SU-DHL-6 (cell line): ENCODE data around the gene ST6GALNAC4.

Experiments used
- H2AFZ ChIP-seq: fragments of 200-600 bp; sonication (generic); 2 replicates; pipeline ENCODE4 v1.6.1; 2014; ENCODE audit warnings: low read depth, mild to moderate bottlenecking, moderate library complexity, mixed read lengths, antibody characterized with exemption, low read length; ENCODE audit not compliant: severe bottlenecking
- H3F3A ChIP-seq: fragments of 200-600 bp; shearing (Covaris generic); 2 replicates; pipeline ENCODE4 v1.6.0; 2016; ENCODE audit warnings: antibody characterized with exemption, mild to moderate bottlenecking; ENCODE audit not compliant: insufficient read depth
- H3K27ac ChIP-seq: fragments of 200-600 bp; sonication (generic); 2 replicates; pipeline ENCODE4 v1.5.1; 2016; ENCODE audit warnings: low read depth, mild to moderate bottlenecking, low read length, moderate library complexity, mixed read lengths
- H3K27me3 ChIP-seq: fragments of 200-600 bp; sonication (generic), shearing (Covaris generic); 2 replicates; pipeline ENCODE4 v1.6.0; 2014; ENCODE audit warnings: mild to moderate bottlenecking, low read length
- H3K36me3 ChIP-seq: fragments of 200-600 bp; sonication (generic); 2 replicates; pipeline ENCODE4 v1.6.1; 2014; ENCODE audit warnings: mild to moderate bottlenecking, low read length, mixed read lengths
- H3K4me2 ChIP-seq: fragments of 300-600, 200-600 bp; shearing (Covaris generic), sonication (generic); 2 replicates; pipeline ENCODE4 v1.6.0; 2014; ENCODE audit warnings: low read length, low read depth, mild to moderate bottlenecking; ENCODE audit not compliant: poor library complexity, severe bottlenecking
- H3K4me3 ChIP-seq: fragments of 200-600 bp; sonication (generic); 2 replicates; pipeline ENCODE4 v1.5.1; 2014; ENCODE audit warnings: antibody characterized with exemption, low read length, mild to moderate bottlenecking, mixed read lengths; ENCODE audit not compliant: insufficient read depth, poor library complexity, severe bottlenecking
- H3K79me2 ChIP-seq: fragments of 200-600 bp; sonication (generic); 2 replicates; pipeline ENCODE4 v1.6.1; 2014; ENCODE audit warnings: mild to moderate bottlenecking, low read length, moderate library complexity; ENCODE audit not compliant: insufficient read depth
- H3K9ac ChIP-seq: fragments of 200-600 bp; sonication (generic); 2 replicates; pipeline ENCODE4 v1.7.0; 2014; ENCODE audit warnings: mild to moderate bottlenecking, low read length
- H3K9me2 ChIP-seq: fragments of 200-600 bp; sonication (generic); replicated peaks from 2 replicates; pipeline ENCODE4 v1.6.1; 2014; ENCODE audit warnings: low read length; ENCODE audit not compliant: insufficient read depth
- H3K9me3 ChIP-seq: fragments of 200-600 bp; sonication (generic); 2 replicates; pipeline ENCODE4 v1.6.1; 2014; ENCODE audit warnings: low read length, mixed read lengths; ENCODE audit not compliant: insufficient read depth
- H4K20me1 ChIP-seq: fragments of 200-600 bp; sonication (generic); 2 replicates; pipeline ENCODE4 v1.6.1; 2014; ENCODE audit warnings: low read depth, mild to moderate bottlenecking, antibody characterized with exemption, low read length, moderate library complexity, mixed read lengths
- EZH2phosphoT487 ChIP-seq: fragments of 200-600 bp; sonication (generic), shearing (Covaris generic); conservative IDR thresholded peaks from 2 replicates; pipeline ENCODE4 v1.6.1; 2018; ENCODE audit warnings: mild to moderate bottlenecking, antibody characterized with exemption, low read length, moderate library complexity, mixed read lengths
- TF ChIP-seq, protein P1 (sequence below): fragments of 200-600 bp; sonication (generic); IDR thresholded peaks from one replicate; pipeline ENCODE4 v1.5.1; 2017; ENCODE audit warnings: antibody characterized with exemption, mild to moderate bottlenecking, low read length, moderate library complexity; ENCODE audit not compliant: insufficient read depth, poor library complexity, severe bottlenecking

Gene ST6GALNAC4

GRCh38 chr9:127876764-127877562 lies 39.9 kb downstream of the ST6GALNAC4 start:
- Histone ChIP-seq H3K9me2 (no peaks in the 10 kb centered on the region), H3K9ac (no peak overlapping the region), H3K4me2 (no peak overlapping the region), H2AFZ (no peak overlapping the region), H4K20me1 (no peaks in the 10 kb centered on the region), H3K9me3 (no peaks in the 10 kb centered on the region), H3K4me3 (no peak overlapping the region), H3K27me3 (no peaks in the 10 kb centered on the region), H3F3A (no peaks in the 10 kb centered on the region), H3K36me3 (no peaks in the 10 kb centered on the region), H3K27ac (no peak overlapping the region), H3K79me2 (no peaks in the 10 kb centered on the region)
- TF ChIP-seq EZH2phosphoT487, result no peak
- TF ChIP-seq, protein P1, sequence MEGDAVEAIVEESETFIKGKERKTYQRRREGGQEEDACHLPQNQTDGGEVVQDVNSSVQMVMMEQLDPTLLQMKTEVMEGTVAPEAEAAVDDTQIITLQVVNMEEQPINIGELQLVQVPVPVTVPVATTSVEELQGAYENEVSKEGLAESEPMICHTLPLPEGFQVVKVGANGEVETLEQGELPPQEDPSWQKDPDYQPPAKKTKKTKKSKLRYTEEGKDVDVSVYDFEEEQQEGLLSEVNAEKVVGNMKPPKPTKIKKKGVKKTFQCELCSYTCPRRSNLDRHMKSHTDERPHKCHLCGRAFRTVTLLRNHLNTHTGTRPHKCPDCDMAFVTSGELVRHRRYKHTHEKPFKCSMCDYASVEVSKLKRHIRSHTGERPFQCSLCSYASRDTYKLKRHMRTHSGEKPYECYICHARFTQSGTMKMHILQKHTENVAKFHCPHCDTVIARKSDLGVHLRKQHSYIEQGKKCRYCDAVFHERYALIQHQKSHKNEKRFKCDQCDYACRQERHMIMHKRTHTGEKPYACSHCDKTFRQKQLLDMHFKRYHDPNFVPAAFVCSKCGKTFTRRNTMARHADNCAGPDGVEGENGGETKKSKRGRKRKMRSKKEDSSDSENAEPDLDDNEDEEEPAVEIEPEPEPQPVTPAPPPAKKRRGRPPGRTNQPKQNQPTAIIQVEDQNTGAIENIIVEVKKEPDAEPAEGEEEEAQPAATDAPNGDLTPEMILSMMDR, result no peak

GRCh38 chr9:127876026-127876763 lies 40.6 kb downstream of the ST6GALNAC4 start:
- H3K27me3 ChIP-seq, result no peaks in the 10 kb centered on the region
- H3K4me2 ChIP-seq, result no peak overlapping the region
- no peaks in the 10 kb centered on the region for H3K36me3 ChIP-seq
- H3K79me2 ChIP-seq, result no peaks in the 10 kb centered on the region
- H3K27ac ChIP-seq, result no peak overlapping the region
- no peak overlapping the region for H3K9ac ChIP-seq
- no peaks in the 10 kb centered on the region for H3K9me2 ChIP-seq
- no peaks in the 10 kb centered on the region for H4K20me1 ChIP-seq
- H3K4me3 ChIP-seq, result no peak overlapping the region
- TF ChIP-seq EZH2phosphoT487, result no peak
- H3F3A ChIP-seq, result no peaks in the 10 kb centered on the region
- no peaks in the 10 kb centered on the region for H3K9me3 ChIP-seq
- no peak overlapping the region for H2AFZ ChIP-seq

DNA sequence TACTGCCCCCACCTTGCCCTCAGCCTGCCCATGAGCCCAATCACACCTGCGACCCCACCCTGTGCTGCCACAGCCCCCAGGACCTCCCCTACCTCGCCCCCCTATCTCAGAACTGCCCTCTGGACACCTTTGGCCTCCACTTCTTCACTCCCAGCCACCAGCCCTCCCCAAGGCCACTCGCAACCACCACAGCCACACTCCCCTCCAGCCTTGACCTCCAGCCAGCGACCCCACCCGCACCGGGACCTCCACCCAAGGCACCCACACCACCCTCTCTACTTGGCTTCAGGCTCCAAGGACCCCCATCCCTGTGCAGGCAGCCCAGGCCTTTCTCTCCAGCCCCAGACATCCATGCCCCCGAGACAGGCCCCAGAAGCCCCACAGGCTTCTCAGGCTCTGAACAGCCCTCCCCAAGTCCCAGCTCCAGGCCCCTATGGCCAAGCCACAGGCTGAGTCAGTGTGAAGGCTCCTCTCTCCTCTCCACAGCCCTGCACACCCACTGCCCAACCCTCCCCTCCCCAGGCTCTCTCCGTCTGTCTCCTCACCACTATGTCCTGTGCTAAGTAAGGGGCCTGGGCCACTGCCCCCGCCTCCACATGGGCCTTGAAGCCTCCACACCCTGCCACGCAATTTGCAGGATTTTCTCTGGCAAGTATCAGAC lies 41.4 kb downstream of the ST6GALNAC4 start:
- H4K20me1 ChIP-seq, result no peaks in the 10 kb centered on the region
- H3K27me3 ChIP-seq, result no peaks in the 10 kb centered on the region
- no peaks in the 10 kb centered on the region for H3K36me3 ChIP-seq
- no peak overlapping the region for H3K4me2 ChIP-seq
- H3K9ac ChIP-seq, result no peak overlapping the region
- H3K27ac ChIP-seq, result no peak overlapping the region
- no peak overlapping the region for H3K4me3 ChIP-seq
- H2AFZ ChIP-seq, result no peak overlapping the region
- H3K9me2 ChIP-seq, result no peaks in the 10 kb centered on the region
- no peaks in the 10 kb centered on the region for H3K9me3 ChIP-seq
- H3F3A ChIP-seq, result no peaks in the 10 kb centered on the region
- TF ChIP-seq, protein P1, result no peak
- TF ChIP-seq EZH2phosphoT487, result no peak
- no peaks in the 10 kb centered on the region for H3K79me2 ChIP-seq
